ENCODE results near the gene C19orf25.
A peak's percentile ranks its signal among the peaks of the same experiment; 100 is the strongest.
"Not testable (repeated sequence)": the region's sequence is repeated elsewhere in the genome, so short reads cannot be mapped to it uniquely, and the experiment has no call there.

The C19orf25 gene

DNA sequence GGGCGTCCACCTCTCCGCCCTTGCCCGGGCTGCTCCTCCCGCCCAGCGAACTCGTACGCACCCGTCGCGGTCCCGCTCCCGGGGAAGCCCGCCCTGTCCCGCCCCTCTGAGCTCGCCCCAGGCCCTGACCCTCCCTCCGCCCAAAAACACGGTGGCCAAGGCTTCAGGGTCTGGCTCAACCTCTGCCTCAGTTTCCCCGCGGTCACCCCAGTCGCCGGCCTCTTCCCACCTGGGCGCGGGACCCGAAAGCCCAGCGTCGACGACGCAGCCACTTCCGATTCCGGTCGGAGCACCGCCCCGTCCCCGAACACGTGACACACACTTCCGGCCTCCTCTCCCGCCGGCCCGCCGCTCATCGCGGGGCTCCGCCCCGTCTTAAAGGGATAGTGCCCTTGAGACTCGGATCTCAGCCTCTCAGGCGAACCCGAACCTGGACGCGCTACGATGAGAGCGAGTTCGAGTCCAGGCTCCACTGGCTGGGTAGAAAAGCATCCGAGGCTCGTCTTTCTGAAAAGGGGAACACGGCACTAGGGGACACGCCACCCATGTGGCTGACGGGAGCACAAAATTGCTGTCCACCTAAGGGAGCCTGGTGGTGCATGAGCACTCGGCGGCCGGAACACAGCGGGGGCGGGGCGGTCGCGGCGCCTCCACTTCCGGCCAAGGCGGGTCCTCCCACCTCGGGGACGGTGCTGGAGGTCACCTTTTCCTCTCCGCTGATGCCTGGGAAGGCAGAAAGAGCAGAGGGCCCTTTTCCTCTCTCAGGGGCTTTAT lies at the start of gene C19orf25:
TSS of gene C19orf25 (minus strand) at position 282 of the 774 bp plus-strand sequence. CDS start 312 bp downstream, outside the sequence.
- FAIRE-seq, result peak; percentile 62

DNA sequence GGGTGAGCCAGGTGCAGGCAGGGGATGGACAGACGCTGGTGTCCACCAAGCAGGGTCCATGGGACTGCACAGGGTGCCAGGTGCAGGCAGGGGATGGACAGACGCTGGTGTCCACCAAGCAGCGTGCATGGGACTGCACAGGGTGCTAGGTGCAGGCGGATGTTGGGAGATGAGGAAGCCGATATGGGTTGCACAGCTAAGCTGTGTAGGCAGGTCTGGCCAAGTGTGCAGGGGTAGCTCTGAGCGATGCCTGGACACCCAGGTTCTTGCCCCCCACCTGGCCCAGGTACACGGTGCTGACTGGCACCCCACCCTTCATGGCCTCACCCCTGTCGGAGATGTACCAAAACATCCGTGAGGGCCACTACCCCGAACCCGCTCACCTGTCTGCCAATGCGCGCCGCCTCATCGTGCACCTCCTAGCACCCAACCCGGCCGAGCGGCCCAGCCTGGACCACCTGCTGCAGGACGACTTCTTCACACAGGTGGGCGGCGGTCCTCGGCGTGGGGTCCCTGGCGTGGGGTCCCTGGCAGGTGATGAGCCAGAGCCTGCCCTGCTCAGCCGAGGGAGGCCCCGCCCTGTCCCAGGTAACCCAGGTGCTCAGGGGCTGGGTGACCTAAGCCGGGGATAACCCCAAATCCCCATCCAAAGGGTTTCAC lies 48.8 kb upstream of the C19orf25 start:
- FAIRE-seq, result no peak

DNA sequence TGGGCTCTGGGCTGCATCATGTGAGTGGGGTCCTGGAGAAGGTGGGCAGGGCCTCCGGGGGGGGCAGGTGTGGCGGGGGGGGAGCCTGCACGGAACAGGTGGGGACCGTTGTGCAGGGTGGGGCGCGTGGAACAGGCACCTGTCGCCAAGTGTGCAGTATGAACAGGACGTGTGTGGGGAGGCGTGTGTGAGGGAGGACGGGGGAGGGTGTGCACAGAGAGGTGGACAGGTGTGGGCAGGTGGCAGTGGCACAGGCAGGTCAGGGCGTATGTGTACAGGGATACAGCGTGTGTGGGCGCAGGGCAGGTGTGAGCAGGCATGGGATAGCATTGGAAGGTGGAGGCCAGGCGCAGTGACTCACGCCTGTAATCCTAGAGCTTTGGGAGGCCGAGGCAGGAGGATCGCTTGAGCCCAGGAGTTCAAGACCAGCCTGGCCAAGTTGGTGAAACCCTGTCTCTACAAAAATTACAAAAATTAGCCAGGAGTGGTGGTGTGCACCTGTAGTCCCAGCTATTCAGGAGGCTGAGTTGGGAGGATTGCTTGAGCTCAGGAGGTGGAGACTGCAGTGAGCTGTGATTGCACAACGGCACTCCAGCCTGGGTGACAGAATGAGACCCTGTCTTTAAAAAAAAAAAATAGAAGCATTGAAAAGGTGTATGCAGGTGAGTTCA lies 48.1 kb upstream of the C19orf25 start:
- FAIRE-seq, result no peak

DNA sequence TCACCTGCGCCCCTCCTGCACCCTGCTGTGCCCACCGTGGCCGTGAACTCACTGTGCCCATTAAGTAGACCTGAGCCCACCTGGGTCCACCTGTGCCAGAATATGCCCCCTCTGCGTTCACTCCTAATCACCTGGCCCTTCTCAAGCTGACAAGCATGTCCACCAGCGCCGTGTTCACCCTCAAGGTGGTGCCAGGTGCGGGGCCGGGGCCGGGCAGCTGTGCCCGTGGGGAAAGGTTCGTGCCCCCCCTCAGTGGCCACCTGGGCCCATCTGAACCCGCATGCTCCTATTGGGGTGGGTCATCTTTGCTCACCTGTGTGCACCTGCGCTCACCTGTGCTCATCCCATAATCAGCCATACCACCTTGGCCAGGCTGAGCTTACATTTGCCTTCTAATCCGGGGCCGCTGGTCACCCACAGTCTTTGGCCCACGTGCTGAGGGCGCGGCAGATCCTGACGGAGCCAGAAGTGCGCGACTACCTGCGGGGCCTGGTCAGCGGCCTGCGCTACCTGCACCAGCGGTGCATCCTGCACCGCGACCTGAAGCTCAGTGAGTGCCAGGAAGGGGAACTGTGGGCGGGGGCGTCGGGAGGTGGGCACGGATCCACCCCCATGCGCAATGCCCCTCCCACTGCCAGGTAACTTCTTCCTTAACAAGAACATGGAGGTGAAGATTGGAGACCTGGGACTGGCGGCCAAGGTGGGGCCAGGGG lies 47.2 kb upstream of the C19orf25 start:
- no peak for FAIRE-seq

DNA sequence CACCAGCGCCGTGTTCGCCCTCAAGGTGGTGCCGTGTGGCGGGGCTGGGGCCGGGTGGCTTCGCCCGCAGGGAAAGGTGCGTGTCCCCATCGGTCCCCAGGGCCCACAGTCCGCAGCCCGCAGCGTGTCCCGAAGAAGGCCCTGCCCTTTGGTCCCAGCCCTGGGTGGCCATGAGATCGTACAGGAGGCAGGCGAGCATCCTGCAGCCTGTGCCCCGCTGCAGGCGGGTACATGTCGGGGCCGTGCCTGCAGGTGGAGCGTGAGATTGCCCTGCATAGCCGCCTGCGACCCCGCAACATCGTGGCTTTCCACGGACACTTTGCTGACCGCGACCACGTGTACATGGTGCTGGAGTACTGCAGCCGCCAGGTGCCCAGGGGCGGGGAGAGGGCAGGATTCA lies 46.3 kb upstream of the C19orf25 start:
- FAIRE-seq, result no peak

DNA sequence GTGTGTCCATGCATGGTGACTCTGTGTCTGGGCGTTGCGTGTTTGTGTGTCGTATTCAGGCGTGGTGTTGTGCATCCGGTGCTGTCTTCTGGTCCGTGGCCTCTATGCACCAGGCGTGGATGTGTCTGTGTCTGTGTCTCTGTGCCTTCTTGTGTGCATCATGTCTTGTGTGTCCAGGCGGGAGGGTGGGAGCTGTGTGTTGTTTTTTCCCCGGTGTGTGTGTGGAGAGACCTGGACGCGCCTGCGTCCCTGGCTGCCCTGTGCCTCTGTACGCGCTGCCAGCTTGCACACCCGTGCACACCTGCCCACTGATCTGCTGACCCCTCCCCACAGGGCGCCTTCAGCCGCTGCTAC lies 45.9 kb upstream of the C19orf25 start:
- no peak for FAIRE-seq

DNA sequence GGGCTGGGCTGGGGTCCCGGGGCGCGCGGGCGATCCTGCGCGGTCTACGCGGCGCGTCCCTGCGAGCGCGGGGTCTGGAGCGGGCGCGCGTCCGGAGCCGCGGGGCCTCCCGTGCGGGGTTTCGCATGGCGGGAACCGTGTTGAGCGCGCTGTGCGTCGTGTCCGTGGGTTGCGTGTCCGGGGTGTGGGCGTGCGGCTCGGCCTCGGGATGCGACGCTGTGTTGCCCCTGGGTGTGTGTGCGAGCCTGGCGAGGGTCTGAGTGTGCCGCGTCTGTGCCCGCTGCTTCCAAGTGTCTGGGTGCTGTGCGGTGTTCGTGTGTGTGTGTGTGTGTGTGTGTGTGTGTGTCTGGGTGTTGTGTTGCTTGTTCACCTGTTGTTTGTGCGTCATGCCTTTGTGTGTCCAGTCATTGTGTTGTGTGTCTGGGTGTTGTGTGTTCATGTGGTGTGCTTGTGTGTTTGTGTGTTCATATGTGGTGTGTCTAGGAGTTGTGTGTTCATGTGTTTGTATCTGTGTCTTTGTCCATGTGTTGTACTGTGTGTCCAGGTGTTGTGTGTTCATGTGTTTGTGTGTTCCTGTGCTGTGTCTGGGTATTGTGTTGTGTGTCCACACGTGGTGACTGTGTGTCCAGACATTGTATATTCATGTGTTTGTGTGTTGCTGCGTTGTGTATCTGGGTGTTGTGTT lies 45.4 kb upstream of the C19orf25 start:
- FAIRE-seq, result no peak

DNA sequence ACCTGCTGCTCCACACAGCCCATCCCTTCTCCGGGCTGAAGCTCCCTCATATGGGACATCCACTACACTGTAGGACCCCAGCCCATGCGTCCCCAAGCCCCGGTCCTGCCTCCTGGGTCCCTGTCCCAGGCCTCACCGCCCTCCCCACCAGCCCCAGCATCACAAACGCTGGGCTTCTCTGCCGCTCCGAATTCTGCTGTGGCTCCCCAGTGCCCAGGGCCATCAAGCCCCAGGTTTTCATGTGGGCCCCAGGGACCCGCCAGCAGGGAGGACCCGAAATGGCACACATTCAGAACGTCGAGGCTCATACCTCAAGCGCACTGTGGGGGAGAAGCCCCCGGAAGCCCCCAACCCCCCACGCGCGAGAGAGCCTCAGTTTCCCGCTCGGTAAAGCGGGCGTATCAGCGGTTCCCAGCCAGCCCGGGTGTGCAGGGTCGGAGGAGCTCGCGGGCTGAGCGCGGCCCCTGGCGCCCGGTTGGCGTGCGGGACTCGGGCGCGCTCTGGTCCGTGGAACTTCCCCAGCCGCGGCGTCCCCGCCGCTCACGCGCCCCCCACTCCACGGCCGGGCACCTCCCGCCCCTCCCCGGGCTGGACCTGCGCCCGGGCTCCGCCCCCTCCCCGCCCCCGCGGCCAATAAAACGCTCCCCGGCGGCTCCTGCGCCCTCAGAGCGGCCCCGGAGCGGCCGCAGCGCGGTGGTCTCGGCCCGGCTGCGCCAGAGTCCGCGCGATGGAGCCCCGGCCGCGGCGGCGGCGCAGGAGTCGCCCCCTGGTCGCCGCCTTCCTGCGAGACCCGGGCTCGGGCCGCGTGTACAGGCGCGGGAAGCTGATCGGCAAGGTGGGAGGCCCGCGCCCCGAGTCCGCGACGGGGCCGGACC lies 44.6 kb upstream of the C19orf25 start, which contains the start of gene PLK5:
TSS of gene PLK5 (plus strand) at position 666 of the 875 bp plus-strand sequence. CDS start 2,920 bp downstream, outside the sequence.
- no peak for FAIRE-seq

DNA sequence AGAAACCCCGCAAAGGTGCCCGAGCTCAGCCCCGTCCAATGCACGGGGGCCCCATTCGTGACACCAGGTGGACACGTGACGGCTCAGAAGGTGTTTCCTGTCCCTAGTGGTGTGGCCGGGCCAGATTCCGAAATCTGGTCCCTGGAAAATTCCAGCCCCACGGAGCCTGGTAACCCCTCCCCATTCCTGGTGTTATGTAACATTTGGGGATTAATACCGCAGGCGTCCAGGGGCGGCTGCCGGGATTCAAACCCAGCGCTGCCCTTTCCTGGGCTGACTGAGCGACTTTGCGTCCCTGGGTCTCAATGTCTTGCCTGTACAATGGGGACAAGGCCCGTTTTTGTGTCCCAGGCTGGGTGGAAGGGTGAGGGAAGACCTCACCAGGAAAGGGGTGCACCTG lies 43.8 kb upstream of the C19orf25 start:
- no peak for FAIRE-seq

DNA sequence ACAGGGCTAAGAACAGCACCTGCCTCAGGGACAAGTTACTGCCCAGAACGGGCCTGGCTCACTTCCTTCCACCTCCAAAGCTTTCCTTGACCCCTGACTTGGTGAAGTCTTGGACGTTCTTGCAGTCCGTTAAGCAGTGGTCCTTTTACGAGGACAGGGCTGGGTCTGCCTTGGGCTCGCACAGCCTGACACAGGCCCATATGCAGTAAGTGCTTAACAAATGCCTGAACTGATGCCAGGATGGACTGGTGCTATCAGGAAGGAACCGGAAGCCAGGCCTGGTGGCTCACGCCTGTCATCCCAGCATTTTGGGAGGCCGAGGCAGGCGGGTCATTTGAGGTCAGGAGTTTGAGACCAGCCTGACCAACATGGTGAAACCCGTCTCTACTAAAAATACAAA lies 43.0 kb upstream of the C19orf25 start:
- FAIRE-seq, result no peak

DNA sequence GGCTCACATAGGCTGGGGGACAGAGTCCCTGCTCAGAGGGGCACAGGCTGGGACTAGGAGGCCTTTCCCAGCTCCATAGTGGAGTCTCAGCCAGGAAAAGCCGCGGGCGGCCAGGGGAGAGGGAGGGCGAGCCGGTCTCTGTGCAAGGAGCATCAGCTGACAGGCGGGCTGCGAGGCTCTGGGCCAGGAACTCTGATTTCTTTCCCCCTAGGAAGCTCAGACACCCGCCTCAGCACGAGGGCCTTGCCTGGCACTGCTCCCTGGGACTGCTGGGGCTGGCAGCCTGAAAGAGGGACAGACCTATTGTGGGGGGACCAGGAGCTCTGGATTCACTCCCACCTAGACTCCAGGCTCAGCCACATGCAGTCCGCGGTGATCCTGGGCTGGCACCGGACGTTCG lies 42.6 kb upstream of the C19orf25 start:
- no peak for FAIRE-seq

DNA sequence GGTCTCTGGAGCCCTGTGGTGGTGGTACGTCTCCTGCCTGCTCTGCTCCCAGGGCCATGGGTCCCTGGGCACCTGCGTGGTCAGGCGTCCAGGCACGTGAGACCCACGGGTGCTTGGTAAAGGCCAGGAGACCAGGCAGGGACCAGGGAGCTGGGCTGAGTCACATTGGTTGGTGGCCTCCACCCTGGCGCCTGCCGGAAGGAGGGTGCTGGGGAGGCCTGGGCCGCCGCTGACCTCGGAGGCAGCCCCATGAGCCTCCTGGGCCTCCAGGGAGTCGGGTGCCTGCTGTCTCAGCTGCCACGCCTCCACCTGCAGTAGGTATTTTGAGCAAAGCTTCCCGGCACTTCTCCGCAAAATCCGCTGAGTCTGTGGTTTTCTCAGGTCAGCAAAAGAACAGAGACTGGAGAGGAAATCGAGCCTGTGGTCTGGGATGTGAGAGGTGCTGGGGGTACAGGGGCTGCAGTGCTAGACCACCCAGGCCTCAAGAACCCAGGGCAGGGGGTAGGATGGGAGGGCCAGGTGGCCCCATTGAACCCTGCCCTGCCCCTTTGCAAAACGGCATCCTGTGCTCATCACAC lies 41.3 kb upstream of the C19orf25 start:
- no peak for FAIRE-seq

DNA sequence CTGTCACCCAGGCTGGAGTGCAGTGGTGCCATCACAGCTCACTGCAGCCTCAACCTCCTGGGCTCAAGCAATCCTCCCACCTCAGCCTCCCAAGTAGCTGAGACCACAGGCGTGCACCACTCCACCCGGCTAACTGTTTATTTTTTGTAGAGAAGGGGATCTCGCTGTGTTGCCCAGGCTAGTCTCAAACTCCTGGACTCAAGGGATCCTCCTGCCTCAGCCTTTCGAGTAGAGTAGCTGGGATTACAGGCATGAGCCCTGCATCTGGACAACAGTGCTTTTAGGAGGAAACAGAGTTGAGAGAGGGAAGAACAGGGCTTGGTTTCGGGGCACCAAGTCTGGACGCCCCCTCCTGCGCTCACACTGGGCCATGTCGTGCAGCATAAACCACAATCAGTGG lies 40.8 kb upstream of the C19orf25 start:
- not testable (repeated sequence) for FAIRE-seq

DNA sequence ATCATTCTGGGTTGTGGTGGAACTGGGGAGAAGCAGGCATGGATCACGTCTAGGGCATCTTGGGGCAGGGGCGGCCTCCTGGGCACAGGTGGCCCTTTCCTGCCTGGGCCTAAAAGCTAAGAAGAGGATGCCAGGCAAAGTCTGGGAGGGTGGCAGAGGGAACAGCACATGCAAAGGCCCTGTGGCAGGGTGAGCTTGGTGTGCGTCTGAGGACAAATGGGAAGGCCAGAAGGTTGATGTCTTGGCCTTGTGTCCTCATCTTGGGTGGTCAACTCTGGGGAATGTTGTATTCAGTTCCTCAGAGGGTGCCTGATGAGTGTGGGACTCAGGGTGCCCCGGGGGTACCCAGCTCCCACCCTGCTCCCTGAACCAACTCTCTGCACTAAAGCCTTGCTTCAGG lies 39.5 kb upstream of the C19orf25 start:
- FAIRE-seq, result no peak

DNA sequence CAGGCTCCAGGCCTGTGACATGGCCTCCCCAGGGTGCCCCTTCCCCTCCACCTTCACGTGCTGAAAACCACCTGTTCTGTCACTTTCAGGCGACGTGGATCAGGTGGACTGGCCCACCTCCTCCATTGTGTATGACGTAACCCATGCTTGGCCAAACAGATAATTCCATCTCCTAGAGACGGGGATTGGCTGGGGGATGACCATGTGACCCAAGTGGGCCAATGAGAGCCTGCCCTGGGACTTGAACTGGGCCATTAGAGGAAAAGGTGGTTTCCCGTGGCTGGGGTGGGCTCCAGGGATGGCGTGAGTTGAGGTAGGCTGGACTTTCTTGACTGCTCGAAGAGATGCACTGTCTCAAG lies 37.4 kb upstream of the C19orf25 start:
- FAIRE-seq, result no peak

DNA sequence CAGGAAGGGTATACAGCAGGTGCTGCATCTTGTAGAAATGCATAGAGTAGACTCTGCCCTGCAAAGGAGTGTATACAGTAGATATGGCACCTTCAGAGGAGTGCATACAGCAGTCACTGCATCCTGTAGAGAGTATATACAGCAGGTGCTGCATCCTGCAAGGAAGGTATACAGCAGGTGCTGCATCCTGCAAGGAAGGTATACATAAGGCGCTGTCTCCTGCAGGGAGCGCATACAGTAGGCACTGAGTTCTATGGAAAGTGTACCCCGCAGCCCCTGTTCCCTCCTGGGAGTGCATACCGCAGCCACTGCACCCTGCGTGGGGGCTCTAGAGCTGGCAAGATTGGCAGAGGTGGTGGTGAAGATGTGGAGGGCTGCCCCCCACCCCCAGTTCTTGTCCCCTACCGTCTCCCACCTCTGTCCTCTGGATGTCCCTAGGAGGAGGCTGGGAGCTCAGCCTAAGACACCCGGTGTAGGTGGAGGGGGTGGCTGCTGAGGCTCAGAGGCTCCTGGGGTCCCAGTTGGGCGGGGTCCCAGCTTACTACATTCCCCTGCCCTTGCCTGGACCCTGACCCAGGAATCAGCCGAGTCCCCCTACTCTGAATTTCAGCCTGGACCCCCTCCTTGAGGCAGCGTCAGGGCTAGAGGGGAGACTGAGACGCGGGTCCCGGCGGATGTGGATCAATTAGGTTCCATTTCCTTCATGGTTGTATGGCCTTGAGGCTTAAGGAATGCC lies 36.1 kb upstream of the C19orf25 start:
- no peak for FAIRE-seq

DNA sequence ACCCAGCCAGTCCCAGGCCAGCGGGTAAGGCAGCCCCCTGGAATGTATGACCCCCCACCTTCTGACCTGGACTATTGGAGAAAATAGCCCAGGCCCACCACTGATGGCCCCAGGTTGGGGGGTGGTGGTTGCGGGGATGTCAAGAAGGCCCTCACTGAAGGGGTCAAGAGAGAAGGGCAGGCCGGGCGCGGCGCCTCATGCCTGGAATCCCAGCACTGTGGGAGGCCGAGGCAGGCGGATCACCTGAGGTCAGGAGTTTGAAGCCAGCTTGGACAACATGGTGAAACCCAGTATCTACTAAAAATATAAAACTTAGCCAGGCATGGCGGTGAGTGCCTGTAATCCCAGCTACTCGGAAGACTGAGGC lies 35.3 kb upstream of the C19orf25 start:
- no peak for FAIRE-seq

DNA sequence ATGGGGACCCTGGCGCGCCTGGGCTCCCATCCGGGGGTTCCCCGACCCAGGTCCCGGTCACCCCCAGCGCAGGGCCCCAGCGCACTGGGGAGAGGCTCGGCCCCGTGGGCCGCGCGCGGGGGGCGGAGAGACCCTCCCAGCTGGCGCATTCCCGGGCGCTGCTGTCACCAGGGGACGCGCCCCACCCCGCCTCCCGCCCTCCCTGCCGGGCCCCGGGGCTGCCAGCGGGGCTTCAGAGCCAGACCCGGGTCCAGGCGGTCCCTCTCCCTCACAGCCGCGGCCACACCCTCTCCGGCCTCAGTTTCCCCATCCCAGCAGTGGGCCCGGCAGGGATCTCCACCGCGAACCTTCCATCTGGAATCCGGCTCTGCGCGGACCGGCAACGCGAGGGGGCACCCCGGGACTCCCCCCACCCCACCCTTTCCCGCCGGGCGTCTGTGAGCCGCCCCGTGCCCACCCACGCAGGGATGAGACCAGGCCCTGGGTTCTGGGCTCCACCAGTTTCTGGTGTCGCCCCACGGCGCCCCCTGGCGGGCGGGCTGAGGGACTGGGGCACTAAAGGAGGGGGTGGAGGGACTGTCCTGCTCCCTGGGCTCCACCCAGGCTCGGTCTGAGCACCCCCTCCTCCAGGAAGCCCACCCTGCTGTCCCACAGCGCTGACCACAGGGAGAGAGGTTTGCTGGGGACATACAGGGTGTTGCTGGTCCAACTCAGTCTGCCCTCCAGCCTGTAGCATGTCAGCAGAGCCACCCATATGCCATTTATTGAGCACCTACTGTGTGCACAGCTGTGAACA lies 34.7 kb upstream of the C19orf25 start:
- no peak for FAIRE-seq

DNA sequence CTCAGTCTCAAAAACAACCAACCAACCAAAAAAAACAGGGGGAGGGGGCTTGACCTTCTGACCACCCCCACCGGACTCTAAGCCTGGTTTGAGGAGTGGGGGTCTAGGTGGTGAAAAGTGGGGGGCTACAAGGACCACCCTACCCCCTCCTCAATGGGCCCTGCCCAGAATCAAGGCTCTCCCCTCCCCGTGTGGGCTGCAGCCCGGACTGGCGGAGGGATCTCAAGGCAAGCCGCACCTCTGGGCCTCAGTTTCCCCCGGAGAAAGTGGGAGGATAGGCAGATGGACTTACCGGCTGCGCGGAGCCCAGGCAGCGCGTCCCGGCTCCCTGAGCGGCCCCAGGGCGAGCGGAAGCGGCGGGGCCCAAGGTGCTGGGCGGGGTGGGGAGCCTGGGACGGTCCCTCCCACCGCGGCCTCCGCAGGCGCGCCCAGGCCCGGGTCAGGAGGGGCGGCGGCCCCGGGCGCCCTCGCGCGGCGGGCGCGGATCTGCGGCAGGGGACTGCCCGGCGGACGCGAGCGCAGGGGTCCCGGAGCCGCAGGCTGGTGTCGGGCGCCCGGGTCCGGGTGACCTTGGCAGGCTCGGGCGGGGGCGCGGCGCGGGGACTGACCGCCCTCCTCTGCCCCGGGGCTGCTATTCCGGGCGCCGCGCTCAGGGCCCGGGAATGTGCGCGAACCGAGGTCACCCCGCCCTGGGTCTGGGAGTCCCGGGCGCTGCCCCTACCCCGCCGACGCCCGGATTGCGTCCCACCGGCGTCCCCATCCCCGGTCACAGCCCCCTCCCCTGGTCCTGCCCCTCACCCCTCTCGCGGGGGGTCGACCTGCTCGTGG lies 33.9 kb upstream of the C19orf25 start, which contains the start of gene ADAMTSL5:
TSS of gene ADAMTSL5 (minus strand) at position 349 of the 828 bp plus-strand sequence. CDS start 2,076 bp downstream, outside the sequence.
- FAIRE-seq, result no peak

Measured in TTC549 (cell line).